C4-2B (cell line): ENCODE measurements around the gene PLEKHA1.

Experiments used
- CTCF ChIP-seq: fragments of 450-650 bp; conservative IDR thresholded peaks from 2 replicates; pipeline ENCODE4 v1.5.1; 2017; ENCODE audit warnings: mild to moderate bottlenecking
- ZFX ChIP-seq: fragments of 450-650 bp; IDR thresholded peaks from 2 replicates; pipeline ENCODE4 v1.6.1; 2017

GRCh38 chr10:122449153-122449552 lies 74.6 kb downstream of the PLEKHA1 start:
- TF ChIP-seq CTCF, result no peak
- TF ChIP-seq ZFX, result no peak
